Gastroesophageal sphincter (tissue), 3 donors: ENCODE results near the gene SAP130.

Experiments
- POLR2AphosphoS5 ChIP-seq: sonication (generic); formaldehyde crosslinking; IDR thresholded peaks from one replicate; pipeline ENCODE4 v1.6.1; 2017; ENCODE audit warnings: antibody characterized with exemption
- TF ChIP-seq, protein P1 (sequence below), 4 experiments: fragments of 200-600 bp in 2 of 4; fragments of 450-650 bp in 2 of 4; sonication (generic) in 1 of 4; IDR thresholded peaks; one replicate each; pipeline ENCODE4 v1.5.1; 2017 to 2019; ENCODE audit warnings: antibody characterized with exemption in 4 of 4, mild to moderate bottlenecking in 2 of 4, moderate library complexity in 2 of 4

DNA sequence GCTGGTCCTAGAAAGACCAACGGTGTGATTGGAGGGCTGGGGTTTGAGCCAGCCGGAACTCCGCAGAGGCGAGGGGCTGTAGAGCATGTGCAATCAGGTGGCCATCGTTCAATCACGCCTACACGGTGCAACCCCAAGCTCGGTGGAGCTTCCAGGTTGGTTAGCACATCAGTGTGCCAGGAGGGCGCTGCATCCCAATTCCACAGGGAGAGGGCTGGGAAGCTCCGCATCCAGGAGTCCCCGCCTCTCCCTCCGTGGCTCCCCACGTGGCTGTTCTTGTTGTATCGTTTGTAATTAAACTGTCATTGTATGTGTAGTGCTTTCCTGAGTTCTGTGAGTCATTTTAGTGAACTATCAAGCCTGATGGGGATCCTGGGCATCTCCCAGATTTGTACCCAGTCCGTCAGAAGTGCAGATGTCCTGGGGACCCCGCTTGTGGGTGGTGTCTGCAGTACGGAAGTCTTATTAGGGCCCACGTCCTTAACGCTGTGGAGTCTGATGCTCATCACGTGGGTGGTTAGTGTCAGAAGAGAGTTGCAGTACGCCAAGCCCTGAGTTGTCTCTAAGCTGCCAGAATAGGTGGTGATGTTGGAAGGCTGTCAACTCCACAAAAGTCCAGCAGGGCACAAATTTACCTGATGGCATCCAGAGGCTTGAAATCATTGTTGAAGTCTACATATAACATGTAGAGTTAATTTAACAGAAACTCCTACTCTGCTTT is 121.5 kb downstream of the SAP130 start:
- TF ChIP-seq, protein P1, sequence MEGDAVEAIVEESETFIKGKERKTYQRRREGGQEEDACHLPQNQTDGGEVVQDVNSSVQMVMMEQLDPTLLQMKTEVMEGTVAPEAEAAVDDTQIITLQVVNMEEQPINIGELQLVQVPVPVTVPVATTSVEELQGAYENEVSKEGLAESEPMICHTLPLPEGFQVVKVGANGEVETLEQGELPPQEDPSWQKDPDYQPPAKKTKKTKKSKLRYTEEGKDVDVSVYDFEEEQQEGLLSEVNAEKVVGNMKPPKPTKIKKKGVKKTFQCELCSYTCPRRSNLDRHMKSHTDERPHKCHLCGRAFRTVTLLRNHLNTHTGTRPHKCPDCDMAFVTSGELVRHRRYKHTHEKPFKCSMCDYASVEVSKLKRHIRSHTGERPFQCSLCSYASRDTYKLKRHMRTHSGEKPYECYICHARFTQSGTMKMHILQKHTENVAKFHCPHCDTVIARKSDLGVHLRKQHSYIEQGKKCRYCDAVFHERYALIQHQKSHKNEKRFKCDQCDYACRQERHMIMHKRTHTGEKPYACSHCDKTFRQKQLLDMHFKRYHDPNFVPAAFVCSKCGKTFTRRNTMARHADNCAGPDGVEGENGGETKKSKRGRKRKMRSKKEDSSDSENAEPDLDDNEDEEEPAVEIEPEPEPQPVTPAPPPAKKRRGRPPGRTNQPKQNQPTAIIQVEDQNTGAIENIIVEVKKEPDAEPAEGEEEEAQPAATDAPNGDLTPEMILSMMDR (IDR thresholded peaks at IDR 0.05): no peak
- no peak for TF ChIP-seq POLR2AphosphoS5
